SIG-M5 treated with dmso at 0.1 percent for 504 hours (cell line): Measurements from ENCODE around the gene PMFBP1.

Experiments used
- DNase-seq: peaks from one replicate; lab custom pipeline; 2025; ENCODE audit not compliant: unreplicated experiment; lab: John Stamatoyannopoulos, UW

Gene PMFBP1

DNA sequence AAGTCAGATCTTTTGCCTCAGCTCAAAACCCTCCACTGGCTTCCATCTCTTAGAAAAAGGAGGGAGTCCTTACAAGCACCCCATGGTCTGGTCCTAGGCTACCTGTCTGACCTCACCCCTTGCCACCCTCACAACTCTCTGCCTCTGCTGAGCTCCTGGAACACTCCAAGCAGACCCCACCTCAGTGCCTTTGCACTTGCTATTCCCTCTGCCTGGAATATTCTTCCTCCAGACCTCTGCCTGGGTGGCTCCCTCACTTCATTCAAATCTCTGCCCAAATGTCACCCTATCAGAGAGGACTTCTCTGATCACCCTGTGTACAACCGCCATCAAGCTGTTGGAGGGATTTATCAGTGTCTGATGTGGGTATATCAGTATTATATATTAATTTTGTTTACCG is 37.4 kb downstream of the PMFBP1 start:
- DNase-seq, result no peak

DNA sequence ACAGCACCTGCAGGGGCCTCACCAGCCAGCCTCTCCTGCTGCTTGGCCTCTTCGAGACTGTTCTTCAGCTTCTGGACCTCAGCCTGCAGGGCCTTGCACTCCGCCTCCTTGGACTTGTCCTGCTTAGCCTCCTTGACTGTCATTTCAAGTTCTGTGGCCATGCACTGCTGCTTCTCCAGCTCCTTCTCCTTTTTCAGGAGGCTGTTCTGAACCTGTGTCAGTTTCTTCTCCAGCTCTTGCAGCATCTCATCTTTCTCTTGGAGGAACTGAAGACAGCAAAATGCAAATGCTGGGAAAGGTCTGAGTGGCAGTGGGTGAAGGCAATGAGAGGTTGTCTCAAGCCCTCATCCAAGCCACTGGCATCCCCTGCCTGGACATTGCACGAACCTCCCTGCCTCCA is 39.2 kb downstream of the PMFBP1 start:
- no peak for DNase-seq

DNA sequence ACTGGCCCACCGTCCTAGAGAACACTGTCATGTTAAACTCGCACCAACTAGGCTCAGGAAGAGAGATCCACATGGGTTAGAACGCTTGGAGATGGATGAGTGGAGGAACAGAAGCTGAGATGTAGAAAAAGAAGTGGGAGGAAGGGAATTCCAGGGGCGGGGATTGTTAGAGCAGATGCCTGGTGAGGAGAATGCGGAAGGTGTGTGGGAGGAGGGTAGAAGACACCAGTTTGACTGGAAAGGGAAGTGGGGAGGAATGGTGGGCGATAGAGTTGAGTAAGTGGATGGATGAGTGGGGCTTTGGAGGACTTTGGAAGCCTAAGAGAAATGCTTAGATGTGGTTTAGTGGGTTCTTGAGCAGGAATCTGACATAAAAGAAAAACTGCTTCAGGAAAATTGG is 40.9 kb downstream of the PMFBP1 start:
- DNase-seq, result no peak

DNA sequence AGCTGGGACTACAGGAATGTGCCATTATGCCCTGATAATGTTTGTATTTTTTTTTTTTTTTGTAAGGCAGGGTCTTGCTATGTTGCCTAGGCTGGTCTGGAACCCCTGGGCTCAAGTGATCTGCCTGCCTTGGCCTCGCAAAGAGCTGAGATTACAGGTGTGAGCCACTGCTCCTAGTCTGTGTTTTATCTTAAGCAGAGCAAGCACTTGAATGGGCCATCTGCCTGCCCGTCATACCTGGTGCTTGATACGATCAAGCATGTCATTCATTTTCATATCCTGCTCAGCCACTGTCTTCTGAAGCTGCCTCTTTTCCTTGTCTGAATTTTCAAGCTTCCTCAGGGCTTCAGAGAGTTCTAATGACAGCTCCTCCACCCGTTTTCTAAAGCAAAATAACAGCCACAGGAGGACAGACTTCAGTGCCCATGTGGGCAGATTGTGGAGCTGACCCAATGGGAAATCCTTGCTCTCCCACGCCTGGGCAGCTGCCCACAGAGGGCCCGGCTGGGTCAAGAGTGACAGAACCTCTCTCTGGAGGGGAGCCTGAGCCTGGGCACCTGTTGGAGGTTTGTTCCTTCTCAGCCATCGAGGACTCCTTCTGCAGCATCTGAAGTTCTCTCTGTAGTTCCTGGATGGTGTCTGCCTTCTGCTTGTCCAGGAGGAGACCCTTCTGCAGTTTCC is 41.8 kb downstream of the PMFBP1 start:
- no peak for DNase-seq

DNA sequence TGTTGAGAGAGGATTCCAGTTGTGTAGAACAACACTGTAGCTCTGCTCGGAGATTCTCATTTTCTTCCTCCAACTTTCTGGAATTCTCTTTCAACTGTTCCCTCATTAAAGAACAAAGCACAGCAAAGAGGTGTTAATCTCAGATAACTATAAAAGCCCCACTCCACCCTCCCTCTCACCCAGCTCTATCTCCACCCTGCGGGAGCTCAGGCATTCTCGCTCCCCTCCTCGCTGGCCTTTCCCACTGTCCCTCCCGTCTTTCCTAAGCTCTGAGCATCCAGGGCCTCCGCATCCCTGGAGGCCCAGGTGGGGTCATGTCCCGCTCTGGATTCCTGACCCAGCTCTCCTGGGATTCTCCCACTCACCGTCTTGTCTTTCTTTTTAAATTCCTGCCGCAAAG is 43.3 kb downstream of the PMFBP1 start:
- no peak for DNase-seq

DNA sequence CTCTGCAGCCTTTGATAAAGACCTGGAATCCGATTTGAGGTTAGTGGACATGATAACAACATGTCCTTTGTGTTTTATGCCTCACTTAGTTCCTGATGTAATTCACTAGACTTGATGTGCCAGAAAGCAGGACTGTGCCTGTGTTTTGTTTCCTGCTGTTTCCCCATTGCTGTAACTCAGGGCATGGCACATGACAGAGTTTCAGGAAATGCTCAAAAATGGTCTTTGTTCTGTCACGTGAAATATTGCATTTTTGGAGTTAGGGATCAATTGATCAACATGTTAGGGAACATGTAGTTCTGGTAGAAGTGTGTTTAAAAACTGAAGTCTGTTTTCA is 45.6 kb downstream of the PMFBP1 start:
- DNase-seq, result no peak

DNA sequence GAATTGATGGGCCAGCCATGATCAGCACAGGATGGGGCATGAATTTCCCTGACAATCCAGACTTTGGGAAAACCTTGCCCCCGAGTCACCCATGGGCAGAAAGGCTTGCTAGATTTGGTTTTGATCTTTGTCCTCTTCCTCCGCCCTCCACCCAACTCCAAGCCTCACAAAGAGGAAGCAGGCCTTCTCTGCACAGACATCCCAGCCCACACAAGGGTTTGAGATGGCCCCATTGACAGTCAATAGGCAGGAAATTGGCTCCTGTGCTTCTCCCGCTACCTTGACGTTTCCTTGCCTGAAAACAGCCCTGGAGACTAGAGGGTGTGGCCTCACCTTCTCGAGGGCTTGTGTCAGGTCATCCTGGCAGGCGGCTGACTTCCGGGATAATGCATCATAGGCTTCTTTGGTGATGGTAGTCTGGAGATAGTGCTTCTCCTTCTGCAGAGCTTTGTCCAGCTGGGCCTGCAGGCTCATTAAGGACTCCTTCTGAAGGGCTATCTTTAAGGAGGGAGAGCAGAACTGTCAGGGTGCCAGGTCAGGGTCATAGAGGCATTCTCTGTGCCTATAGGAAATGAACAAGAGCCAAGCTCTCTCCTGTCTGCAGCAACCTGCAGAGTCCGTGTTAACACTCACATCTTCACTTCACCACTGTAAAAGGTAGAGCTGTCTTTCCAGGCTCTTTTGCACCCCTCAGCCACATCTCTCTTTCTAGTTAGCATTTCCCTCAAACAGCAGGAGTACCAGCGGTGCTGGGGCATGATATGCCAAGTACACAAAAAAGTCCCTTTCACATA is 46.1 kb downstream of the PMFBP1 start:
- DNase-seq, result peak; percentile 24

DNA sequence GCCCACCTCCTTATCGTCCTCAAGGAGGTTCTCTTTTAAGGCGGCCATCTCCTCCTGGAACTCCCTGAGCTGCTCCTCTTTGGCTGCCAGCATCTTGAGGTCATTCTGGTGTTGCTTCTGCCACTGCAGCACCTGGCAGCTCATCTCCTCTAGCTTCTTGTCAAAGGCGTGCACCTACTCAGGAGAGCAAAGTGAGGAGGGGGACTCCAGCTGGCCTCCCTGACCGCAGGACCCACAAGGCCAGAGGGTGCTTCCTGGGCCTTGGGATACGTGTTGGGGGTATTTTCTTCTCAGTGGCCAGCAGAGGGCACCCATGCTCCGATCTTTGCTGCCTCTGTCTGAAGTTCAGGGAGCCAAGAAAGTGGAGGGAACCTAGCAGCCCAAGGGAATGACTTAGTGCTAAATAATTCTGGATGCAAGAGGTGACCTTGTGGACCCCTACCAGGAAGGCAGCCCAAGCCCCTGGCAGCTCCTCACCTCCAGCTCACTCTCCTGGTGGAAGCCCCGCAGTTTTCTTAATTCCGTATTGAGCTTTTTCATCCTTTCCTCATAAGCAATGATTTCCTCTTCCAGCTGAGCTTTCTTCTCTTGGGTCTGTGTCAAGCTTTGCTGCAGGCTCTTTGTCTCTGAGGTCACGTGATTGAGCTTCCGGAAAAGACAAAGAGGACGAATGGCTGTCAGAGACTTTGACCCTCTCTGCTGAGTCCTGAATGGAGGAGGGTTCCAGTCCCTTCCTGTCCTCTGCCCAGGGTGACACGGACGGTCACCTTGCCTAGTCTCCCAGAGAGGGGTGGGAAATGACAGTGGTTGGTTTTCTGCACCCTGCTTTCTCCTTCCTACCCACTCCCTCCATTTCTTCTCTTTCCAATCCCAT is 47.0 kb downstream of the PMFBP1 start:
- DNase-seq, result peak; percentile 67

DNA sequence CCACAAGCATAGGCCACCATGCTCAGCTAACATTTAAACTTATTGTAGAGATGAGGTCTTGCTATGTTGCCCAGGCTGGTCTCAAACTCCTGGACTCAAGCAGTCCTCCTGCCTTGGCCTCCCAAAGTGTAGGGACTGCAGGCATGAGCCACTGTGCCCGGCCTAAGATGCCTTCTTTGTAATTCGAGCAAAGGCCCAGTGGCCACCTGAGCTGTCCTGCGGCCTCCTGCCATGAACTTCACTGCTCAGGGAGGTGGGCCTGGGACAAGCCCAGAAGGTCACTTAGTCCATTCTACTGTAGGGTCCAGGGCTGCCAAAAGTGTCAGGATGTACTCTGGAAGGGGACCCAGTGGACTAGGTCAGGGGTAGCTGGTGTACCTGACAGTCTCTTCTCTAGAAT is 47.8 kb downstream of the PMFBP1 start:
- DNase-seq, result no peak

DNA sequence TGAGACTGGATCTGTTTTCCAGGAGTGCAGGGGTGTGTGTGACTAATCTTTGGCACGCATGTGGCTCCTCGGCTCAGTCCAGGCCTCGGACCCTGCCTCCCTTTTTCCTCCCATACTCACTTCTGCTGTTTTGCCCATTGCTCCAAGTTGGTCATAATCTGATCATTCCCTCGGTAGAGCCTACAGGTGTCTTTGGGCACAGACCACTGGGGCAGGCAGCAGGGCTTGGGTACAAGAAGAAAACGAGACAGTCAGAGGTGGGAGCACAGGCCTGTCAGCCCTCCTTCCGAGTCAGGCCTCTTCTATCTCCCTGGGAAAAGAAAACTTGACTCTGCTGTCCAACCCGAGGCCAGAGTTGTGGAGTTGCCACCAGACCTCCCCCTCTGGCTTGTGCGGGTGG is 48.5 kb downstream of the PMFBP1 start:
- DNase-seq, result no peak

DNA sequence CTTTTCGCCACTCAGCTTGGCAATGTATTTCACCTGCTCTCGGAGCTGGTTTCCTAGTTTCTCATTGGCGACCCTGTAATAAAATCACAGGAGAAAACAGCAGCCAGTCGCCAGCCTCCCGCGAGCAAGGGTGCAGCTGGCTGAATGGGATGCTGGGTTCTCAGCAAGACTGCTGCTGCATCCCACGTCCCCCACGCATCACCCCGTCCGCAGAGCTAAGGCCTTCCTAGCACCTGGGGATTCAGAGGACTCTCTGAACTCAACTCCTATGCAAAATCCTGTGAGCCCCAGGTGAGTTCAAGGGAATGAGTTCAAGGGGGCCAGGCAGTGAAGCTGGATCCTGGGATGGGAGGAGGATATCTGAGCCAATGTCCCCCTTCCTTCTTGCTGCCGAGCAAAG is 49.0 kb downstream of the PMFBP1 start:
- no peak for DNase-seq

DNA sequence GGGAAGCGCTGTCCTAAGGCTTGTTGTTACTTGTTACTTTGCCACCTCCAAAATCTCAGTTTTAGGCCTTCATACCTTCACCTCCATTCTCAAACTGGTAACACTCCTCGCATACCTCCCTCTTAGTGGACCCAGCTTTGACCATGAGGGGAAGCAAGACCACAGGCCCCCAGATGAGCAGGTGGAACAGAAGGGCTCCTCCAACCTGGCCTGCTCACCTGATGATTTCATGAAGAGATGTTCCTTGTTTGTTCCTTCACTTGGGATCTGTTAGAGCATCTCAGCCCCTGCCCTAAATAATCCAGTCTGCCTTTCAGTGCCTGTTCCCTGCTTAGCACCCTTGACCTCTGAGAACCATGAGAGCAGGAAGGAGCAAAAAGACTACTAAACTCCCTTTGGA is 49.6 kb downstream of the PMFBP1 start:
- DNase-seq, result no peak

DNA sequence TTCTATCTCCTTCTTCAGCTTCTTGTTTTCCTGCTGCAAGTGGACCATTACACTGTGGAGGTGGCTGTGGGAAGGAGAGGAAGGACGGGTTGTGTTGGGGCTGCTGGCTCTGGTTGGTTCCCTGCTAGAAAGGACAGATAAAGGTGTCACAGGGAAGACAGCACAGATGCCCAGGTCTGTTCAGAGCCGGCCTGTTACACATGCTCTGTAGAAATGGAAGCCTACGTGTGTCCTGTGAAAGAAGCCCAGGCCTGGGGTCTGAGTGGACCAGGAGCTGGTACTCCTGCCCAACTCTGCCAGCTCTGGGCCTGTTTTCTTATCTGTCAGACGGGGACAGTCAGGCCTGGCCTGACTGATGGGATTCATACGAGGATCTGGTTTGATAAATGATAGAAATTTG is 51.9 kb downstream of the PMFBP1 start:
- no peak for DNase-seq

DNA sequence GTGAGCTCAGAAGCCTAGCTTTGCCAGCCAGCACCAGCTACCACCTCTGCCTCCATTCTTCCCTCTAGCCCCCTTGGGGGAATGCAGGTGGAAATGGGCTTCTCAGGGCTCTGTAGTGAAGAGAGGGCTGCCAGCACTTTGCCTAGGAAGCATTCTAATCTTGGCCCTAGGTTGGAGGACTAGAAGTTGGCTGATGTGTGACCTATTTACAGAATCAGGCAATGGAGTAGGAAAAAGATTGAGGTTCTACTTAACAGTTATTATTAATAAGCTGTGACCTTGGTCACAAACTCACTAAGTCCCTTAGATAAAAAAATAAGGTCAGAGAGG is 58.4 kb downstream of the PMFBP1 start:
- no peak for DNase-seq

DNA sequence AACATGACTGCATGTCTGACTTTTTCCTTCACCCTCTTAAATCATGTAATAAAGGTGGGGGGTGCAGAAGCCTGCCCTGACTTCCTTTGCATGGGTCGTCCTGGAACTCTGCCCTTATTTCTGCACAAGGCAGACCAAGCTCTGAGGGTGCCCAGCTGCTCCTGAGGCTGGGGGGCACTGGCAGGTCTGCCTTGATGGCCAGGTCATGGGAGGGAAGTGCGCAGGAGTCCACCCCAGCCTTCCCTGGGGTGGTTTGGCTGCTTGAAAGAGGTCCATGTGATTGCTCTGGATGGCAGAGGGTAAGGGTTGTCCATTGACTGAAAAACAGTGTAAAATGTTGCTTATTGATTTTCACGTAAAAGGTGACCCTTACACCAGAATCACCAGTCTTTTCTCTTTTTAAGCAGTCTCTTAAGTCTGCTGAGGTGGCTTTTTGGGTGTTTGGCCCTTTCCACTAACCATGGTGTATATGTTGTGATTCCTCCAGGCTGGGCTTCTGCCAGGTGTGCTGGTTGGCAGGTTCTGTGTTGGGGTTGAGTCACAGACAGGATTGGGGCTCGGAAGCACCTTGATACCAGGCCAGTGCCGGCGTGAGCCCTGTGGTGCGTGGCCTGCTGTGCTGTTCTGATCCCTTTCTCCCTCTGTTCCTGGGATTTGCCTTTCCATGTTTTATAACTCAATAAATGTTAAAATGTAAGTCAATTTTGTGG is 58.9 kb downstream of the PMFBP1 start:
- no peak for DNase-seq

DNA sequence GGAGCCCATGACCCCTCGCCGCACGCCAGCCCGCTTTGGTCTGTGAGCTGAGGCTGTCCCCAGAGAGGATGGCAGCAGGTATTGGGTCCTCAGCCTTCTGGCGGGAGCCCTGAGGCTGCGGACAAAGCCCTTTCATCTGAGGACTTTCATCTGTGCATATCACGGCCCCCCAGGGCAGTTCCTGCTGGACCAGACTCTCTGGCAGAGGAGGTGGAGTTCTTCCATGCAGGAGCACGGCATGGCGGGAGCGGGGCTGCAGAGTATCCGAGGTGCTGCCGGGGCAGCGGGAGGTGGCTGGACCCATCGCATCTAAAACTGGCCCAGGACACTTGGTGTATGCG is 59.5 kb downstream of the PMFBP1 start:
- no peak for DNase-seq

DNA sequence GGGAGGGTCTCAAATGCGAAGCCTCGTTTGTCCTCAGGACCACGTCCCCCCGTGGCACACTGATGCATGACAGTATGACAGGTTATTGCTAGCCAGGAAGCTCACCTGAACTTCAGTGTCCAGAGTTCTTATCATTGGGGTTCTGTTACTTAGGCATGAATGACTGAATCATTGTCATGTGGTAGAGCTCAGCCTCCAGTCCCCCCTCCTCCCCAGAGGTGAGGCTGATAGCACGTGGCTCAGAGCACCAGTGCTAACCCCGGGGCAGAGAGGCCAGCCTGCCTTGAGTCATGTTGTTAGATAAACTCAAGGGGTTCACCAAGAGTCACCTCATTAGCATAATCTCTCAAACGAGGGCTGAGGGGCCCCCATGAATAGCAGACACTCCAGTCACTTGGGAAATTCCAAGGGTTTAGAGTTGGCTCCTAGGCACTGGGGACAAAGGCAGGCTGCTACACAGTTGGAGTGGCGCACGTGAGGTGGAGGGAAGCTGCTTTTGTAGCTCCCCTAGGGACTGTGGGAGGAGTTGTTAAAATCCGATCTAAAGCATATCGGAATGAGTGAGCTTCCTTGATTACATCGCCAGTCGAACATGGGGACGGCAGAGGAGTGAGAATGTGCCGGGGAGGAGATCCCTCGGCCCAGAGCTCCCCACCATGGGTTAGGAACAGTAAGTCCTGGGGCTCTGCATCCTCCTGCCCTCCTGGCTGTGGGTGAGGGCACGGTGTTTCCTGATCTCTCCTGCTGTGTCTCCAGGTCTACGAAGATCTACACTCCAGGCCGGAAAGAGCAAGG is 60.1 kb downstream of the PMFBP1 start:
- DNase-seq, result no peak

DNA sequence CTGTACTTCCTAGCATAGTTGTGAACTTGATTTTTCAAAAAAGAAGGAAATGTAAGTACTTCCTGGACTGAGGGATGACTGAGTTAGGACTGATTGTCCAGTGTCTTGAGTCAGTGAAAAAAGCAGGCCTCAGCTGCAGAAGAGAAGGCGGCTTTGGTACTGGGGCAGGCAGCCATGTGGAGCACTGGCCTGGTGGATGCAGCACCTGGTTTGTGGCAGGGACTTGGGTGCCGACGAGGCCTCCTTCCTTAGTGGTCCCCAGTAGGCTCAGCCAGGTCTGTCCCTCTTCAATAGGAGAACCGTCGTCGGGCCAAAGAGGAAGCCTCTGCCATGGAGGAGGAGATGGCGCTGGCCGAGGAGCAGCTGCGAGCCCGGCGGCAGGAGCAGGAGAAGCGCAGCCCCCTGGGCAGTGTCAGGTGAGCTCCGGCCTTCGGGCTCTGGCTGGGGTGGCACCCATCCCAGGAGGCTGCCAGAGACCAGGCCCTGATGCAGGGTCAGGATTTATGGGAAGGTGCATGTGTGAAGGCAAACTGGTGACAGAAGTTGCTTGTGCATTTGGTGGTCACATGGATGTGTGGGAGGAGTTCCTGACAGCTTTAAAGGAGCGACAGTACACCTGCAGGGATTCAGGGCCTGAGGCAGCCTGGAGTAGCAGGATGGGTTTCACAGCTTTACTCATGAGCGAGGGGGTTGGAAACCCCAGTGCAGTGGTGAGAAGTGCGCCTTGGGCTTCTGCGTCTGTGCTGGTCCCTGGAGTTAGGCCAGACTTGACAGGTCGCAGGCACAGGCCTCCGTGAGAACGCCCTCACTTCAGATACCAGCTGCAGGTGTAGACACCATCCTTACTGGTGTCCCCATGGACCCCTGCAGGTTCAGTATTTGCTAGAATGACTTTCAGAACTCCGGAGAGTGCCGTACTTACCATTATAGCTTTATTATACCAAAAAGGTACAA is 61.0 kb downstream of the PMFBP1 start:
- DNase-seq, result no peak

DNA sequence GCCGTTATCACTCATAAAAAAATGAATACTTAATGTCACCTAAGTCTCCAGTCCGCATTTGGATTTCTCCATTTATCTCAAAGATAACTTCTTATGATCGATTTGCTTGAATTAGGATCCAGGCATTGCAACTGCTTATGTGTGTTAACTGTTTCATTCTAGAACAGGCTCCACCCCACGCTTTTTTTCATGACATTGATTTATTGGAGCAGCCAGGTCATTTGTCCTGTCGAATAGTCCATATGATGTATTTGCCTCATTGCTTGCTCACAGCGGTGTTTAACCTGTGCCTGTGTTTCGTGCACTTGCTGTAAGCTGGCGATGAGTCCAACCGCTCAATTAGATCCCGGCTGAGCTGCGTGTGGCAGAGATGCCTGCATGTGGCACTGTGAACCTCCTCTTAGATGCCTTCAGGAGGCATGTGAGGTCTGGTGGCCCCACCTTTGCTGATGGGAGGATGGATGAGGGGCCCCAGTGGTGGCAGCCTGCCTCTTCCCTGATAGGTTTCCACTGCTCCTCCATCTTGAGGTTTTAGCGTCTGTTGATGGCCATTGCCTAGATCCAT is 61.9 kb downstream of the PMFBP1 start:
- DNase-seq, result no peak
